Measurements from ENCODE around the gene CYP27C1.

CYP27C1 gene

DNA sequence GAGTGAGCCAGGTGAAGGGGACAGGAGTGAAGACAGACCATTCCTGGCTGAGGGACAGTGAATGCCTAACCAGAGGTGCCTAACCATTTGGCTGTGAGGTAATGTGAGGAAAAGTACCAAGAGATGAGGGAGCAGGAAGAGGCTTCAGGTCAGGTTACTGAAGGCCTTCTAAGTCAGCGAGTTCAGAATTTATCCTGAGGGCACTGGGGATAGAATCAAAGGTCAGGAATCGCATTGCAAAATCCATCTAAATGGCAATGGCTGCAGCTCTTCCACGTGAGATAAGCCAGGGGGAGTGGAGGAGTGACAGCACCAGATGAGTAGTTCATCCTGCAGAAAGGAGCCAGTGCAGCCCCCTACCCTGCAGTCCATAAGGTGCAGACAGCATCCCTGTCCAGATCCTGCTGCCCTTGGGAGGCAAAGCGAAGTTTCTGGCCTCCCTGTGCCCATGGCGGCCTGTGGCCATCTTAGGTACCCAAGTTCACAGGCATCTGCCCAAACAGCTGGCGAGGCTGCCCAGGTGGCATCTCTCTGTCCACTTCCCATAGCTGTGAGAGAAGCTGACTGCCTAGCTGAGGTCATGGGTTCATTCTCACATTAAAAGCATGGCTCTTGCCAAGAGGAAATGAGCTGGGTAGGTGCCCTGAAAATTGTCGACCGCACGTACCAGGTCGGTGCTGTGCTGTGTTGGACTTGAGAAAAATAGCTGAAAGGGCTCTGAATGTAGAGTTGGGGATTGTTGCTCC, 49.5 kb downstream of the CYP27C1 start:
- Histone ChIP-seq H3K9me2 (replicated peaks; ENCODE audit: low read depth, low read length) (no peaks in the 10 kb centered on the region), H3K79me2 (ENCODE audit: insufficient read depth, low read length) (no peaks in the 10 kb centered on the region), H3K4me3 (ENCODE audit: low read length, poor library complexity, severe bottlenecking) (no peak overlapping the region), H3K4me1 (ENCODE audit: insufficient read depth, low read length, poor library complexity, severe bottlenecking) (no peaks in the 10 kb centered on the region), H4K20me1 (ENCODE audit: insufficient read depth, low read length, poor library complexity, severe bottlenecking) (no peaks in the 10 kb centered on the region), H3K9me3 (ENCODE audit: insufficient read depth, low read depth, low read length) (no peaks in the 10 kb centered on the region), H3K27me3 (ENCODE audit: insufficient read depth, low read length, poor library complexity, severe bottlenecking) (no peaks in the 10 kb centered on the region), H2AFZ (ENCODE audit: low read length) (no peak overlapping the region), H3F3A (ENCODE audit: low read depth) (no peaks in the 10 kb centered on the region), H3K9ac (ENCODE audit: low read depth, low read length, poor library complexity, severe bottlenecking) (no peak overlapping the region), H3K4me2 (ENCODE audit: low read depth, low read length, poor library complexity, severe bottlenecking) (no peak overlapping the region), H3K36me3 (ENCODE audit: insufficient read depth, low read length) (no peaks in the 10 kb centered on the region)
- no peak for TF ChIP-seq EZH2phosphoT487 (IDR thresholded peaks at IDR 0.05; ENCODE audit: borderline replicate concordance)
- TF ChIP-seq, protein P1, sequence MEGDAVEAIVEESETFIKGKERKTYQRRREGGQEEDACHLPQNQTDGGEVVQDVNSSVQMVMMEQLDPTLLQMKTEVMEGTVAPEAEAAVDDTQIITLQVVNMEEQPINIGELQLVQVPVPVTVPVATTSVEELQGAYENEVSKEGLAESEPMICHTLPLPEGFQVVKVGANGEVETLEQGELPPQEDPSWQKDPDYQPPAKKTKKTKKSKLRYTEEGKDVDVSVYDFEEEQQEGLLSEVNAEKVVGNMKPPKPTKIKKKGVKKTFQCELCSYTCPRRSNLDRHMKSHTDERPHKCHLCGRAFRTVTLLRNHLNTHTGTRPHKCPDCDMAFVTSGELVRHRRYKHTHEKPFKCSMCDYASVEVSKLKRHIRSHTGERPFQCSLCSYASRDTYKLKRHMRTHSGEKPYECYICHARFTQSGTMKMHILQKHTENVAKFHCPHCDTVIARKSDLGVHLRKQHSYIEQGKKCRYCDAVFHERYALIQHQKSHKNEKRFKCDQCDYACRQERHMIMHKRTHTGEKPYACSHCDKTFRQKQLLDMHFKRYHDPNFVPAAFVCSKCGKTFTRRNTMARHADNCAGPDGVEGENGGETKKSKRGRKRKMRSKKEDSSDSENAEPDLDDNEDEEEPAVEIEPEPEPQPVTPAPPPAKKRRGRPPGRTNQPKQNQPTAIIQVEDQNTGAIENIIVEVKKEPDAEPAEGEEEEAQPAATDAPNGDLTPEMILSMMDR (conservative IDR thresholded peaks at IDR 0.05; ENCODE audit: low read length), result no peak

DNA sequence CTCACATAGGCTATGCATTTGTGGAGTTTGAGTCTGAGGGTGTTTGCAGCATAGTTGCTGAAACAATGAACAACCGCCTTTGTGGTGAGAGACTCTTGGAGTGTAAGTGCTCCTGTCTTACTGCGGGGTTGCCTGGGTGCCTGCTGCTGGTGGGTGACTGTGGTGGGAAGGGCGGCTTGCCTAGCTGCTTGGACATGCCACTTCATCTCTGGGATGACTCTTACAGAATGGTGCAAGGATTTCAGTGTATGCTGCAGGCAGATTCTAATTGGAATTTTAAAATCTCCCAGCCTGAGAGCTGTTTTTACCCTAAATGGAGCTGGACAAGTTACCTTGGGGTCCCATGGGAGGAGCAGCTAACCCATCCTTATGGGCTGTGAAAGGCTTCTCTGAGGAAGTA, 50.1 kb downstream of the CYP27C1 start:
- Histone ChIP-seq H3K79me2 (ENCODE audit: insufficient read depth, low read length) (no peaks in the 10 kb centered on the region), H2AFZ (ENCODE audit: low read length) (no peak overlapping the region), H4K20me1 (ENCODE audit: insufficient read depth, low read length, poor library complexity, severe bottlenecking) (no peaks in the 10 kb centered on the region), H3K4me2 (ENCODE audit: low read depth, low read length, poor library complexity, severe bottlenecking) (no peak overlapping the region), H3K36me3 (ENCODE audit: insufficient read depth, low read length) (no peaks in the 10 kb centered on the region), H3K27me3 (ENCODE audit: insufficient read depth, low read length, poor library complexity, severe bottlenecking) (no peaks in the 10 kb centered on the region), H3F3A (ENCODE audit: low read depth) (no peaks in the 10 kb centered on the region), H3K9ac (ENCODE audit: low read depth, low read length, poor library complexity, severe bottlenecking) (no peak overlapping the region), H3K9me2 (replicated peaks; ENCODE audit: low read depth, low read length) (no peaks in the 10 kb centered on the region), H3K4me1 (ENCODE audit: insufficient read depth, low read length, poor library complexity, severe bottlenecking) (no peaks in the 10 kb centered on the region), H3K4me3 (ENCODE audit: low read length, poor library complexity, severe bottlenecking) (no peak overlapping the region), H3K9me3 (ENCODE audit: insufficient read depth, low read depth, low read length) (no peaks in the 10 kb centered on the region)
- TF ChIP-seq, protein P1 (conservative IDR thresholded peaks at IDR 0.05; ENCODE audit: low read length), result no peak
- no peak for TF ChIP-seq EZH2phosphoT487 (IDR thresholded peaks at IDR 0.05; ENCODE audit: borderline replicate concordance)

DNA sequence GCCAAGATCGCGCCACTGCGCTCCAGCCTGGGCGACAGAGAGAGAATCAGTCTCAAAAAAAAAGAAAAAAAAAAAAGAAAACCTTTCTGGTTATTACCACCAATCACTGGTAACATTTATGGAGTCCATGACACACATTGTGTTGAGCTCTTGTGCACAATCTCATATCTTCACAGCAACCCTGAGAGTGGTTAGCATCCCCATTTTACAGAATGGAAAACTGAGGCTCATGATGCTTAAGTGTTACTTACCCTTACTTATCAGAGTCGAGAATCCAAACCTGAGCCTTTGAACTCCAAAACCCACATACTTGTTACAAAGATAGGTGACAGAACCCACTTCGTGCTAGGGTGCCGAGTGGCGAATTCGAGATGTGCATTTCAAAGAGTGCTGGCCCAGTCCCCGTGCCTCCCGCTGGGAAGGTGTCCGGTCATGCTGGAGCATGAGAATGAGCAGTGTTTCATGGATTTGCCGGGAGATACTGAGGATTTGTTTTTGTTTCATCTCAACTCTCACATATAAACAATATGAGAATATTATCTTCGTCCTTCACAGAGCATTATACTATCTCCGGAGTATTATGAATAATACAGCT, 50.9 kb downstream of the CYP27C1 start:
- H3K9me3 ChIP-seq (ENCODE audit: insufficient read depth, low read depth, low read length), result no peaks in the 10 kb centered on the region
- H3F3A ChIP-seq (ENCODE audit: low read depth), result no peaks in the 10 kb centered on the region
- H4K20me1 ChIP-seq (ENCODE audit: insufficient read depth, low read length, poor library complexity, severe bottlenecking), result no peaks in the 10 kb centered on the region
- H3K4me2 ChIP-seq (ENCODE audit: low read depth, low read length, poor library complexity, severe bottlenecking), result no peak overlapping the region
- TF ChIP-seq, protein P1 (conservative IDR thresholded peaks at IDR 0.05; ENCODE audit: low read length), result no peak
- TF ChIP-seq EZH2phosphoT487 (IDR thresholded peaks at IDR 0.05; ENCODE audit: borderline replicate concordance), result no peak
- no peak overlapping the region for H3K4me3 ChIP-seq (ENCODE audit: low read length, poor library complexity, severe bottlenecking)
- H3K79me2 ChIP-seq (ENCODE audit: insufficient read depth, low read length), result no peaks in the 10 kb centered on the region
- H3K27me3 ChIP-seq (ENCODE audit: insufficient read depth, low read length, poor library complexity, severe bottlenecking), result no peaks in the 10 kb centered on the region
- no peak overlapping the region for H2AFZ ChIP-seq (ENCODE audit: low read length)
- no peaks in the 10 kb centered on the region for H3K9me2 ChIP-seq (replicated peaks; ENCODE audit: low read depth, low read length)
- no peak overlapping the region for H3K9ac ChIP-seq (ENCODE audit: low read depth, low read length, poor library complexity, severe bottlenecking)
- H3K36me3 ChIP-seq (ENCODE audit: insufficient read depth, low read length), result no peaks in the 10 kb centered on the region
- H3K4me1 ChIP-seq (ENCODE audit: insufficient read depth, low read length, poor library complexity, severe bottlenecking), result no peaks in the 10 kb centered on the region
